Stimulated activated CD4-positive, alpha-beta T cell treated with anti-CD3 and anti-CD28 coated beads, Interleukin-15, amount 100 ng/mL, for 48 hours (primary cell): ENCODE data around the gene TMC7.
"Not testable (repeated sequence)": the region's sequence is repeated elsewhere in the genome, so short reads cannot be mapped to it uniquely, and the experiment has no call there.

Experiments used
- DNase-seq, 2 donors: peaks; one replicate each; pipeline ENCODE4 v3.0.0-alpha.2; 2020; ENCODE audit warnings: low read depth in 2 of 2

The TMC7 gene

DNA sequence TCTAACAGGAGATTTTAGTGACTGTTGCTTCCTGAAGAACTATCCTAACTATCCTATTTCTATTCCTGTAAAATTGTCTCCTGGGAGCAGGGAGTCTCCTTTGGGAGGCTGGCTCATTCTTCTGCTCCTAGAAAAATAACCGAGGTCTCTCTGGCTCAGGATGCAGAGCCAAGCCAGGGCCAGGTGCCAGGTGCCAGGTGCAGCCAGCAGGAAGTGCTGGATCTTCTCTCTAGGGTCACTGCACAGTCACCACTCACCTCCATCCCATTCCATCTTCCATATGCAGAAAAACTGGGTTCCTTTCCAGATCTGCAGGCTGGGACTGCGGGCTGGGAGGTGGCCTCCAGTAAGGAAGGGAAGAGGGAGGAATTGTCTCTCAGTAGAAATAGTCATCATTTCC, 3.8 kb upstream of the TMC7 start:
- DNase-seq, result no peak

DNA sequence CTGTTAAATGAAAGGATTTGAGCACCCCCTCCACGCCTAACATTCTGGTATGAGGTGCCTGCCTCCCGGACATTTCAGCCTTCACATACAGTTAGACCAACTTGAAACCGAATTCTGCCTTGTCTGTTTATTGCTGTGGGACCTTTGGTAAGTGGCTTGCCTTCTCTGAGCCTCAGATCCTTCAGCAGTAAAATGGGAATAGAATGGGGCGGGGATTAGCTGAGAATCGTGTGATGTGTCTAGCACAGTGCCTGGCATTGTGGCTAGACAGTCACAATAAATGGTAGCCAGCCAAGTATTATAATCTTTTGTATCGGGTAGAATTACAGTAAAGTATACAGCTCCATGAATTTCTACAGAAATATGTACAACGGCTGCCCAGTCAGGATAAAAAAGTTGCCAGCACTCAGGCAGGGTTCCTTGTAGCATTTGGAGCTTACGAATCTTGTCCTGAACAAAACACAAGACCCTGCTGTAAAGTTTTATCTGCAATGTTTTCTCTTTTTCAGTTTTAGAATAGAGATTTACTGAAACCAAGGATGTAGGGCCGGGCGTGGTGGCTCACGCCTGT, 786 bp downstream of the TMC7 start:
- no peak for DNase-seq

DNA sequence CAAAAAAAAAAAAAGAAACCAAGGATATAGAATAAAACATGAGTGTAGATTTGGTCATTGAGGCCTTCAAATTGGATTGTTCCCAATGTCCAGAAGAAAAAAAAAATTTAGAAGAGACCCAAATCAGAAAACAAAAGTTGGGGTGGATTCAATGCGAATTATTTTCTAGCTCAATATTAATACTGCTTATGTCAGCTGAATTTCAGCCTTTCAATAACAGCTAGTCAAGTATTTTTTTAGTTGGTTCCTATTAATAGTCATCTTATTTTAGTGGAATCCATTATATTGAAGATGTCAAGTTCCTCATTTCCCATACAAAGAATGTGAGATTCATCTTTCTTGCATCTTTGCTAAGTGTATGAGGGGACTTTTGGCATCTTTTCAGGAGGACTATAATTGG, 1.5 kb downstream of the TMC7 start:
- DNase-seq, result not testable (repeated sequence)

DNA sequence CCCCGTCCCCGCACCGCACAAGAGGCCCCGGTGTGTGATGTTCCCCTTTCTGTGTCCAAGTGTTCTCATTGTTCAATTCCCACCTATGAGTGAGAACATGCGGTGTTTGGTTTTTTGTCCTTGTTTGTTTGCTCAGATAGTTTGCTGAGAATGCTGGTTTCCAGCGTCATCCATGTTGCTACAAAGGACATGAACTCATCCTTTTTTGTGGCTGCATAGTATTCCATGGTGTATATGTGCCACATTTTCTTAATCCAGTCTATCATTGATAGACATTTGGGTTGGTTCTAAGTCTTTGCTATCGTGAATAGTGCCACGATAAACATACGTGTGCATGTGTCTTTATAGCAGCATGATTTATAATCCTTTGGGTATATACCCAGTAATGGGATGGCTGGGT, 8.0 kb downstream of the TMC7 start:
- not testable (repeated sequence) for DNase-seq

DNA sequence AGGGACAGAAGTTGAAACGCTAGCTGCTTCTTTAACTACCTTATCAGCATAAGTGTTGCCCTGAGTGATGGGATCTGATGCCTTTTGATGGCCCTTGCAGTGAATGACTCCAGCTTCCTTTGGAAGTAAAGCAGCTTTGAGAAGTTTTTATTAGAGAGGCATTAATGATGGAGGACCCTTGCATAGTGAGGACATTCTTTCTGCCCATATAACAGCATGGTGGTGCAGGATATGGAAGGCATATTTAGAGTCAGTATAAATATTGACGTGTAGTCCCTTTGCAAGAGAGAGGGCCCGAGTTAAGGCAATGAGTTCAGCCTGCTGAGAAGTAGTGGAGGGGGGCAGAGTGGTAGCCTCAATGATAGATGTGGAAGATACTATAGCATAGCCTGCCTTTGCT, 9.8 kb downstream of the TMC7 start:
- not testable (repeated sequence) for DNase-seq

DNA sequence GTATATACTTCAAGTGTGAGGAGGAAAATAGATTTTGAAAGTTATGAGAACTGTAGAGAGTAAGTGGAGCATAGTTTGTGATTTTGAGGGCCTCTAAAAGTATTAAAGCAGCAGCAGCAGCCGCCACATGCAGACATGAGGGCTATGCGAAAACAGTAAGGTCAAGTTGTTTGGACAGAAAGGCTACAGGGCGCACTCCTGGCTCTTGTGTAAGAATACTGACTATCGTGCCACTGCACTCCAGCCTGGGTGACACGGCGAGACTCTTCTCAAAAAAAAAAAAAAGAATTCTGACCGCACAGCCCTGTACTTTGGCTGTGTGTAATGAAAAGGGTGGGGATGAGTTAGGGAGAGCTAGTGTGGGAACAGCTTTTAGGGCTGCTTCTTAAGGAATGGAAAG, 10.4 kb downstream of the TMC7 start:
- not testable (repeated sequence) for DNase-seq

DNA sequence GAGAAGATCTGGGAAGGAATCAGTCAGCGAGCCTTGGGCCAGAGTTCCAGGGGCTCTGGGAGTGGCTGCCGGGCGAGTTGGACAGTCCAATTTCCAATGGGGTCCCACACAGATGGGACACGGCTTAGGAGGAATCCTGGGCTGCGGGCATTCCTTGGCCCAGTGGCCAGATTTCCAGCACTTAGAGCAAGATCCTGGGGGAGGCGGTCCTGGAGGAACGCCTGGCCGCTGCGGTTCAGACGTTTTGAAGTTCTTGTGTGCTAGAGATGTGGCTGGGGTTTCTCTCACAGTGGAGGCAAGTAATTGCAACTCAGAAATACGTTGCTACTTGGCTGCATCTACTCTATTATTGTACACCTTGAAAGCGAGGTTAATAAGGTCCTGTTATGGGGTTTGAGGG, 11.7 kb downstream of the TMC7 start:
- DNase-seq, result not testable (repeated sequence)

DNA sequence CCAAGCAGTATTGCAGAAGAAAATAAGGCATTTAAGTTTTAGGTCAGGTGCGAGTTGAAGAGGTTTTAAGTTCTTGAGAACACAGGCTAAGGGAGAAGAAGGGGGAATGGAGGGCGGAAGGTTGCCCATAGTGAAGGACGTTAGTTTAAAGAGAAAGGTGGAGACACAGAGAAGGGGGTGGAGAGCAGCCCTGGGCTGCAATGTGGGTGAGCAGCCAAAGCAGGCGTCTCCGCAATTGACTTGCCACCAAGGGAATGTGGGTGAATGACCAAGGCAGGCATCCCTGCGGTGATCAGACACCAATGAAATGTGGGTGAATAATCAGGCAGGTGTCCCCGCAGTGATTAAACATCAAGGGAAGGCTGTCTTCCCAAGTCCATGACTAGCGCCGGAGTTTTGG, 12.8 kb downstream of the TMC7 start:
- DNase-seq, result not testable (repeated sequence)

DNA sequence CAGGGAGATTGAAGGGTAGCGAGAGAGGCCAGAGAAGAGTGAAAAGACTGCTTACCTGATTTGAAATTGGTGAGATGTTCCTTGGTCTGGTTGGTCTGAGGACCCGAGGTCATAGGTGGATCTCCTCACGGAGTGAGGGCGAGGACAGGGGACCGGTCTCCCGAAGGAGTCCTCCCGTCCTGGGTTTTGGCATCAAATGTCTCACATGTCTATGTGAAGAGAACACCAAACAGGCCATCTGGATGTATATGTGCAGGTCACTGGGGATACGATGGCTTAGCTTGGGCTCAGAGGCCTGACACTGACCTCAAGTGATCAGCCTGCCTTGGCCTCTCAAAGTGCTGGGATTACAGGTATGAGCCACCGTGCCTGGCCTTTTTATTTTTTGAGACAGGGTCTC, 13.3 kb downstream of the TMC7 start:
- DNase-seq, result not testable (repeated sequence)

DNA sequence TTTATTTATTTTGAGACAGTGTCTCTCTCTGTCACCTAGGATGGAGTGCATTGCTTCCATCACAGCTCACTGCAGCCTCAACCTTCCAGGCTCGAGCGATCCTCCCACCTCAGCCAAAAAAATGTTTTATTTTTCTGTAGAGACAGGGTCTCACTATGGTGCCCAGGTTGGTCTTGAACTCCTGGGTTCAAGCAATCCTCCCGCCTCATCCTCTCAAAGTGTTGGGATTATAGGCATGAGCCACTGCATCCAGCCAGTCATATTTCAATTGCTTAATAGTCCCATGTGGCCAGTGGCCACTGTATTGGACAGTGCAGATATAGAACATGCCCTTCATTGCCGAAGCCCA, 15.3 kb downstream of the TMC7 start:
- no peak for DNase-seq

DNA sequence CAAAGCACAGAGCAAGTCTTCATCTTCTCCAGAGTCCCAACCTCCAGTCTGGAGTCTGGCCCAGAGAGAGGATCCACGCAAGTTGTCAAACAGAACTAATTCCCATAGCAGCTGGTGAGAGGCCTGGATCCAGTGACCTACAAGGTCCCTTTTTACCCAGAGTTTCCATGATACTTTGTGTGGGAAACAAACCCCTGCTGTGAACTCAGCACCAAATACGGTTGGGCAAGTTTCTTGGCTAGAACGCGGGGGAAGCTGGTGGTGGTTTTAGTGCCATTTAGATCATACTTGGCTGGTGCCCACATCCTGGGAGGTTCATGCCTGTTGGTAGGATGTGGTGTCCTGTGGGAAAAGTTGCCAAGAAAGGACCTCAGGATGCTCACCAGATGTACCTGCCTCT, 18.1 kb downstream of the TMC7 start:
- DNase-seq, result no peak

DNA sequence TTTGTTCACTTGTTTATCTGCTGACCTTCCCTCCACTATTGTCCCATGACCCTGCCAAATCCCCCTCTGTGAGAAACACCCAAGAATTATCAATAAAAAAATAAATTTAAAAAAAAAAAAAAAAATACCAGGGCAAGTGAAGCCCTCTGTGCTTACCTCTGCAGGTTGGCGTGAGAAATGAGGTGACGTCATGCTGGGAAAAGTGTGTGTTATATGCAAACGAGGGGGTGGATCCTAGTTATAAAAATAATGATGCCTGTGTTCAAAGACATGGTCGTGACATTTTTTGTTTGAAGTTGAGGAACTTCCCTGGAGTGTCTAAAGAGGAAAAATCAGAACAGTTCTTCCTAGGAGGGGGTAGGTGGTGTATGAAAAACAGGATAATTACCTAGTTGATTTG, 20.2 kb downstream of the TMC7 start:
- no peak for DNase-seq

DNA sequence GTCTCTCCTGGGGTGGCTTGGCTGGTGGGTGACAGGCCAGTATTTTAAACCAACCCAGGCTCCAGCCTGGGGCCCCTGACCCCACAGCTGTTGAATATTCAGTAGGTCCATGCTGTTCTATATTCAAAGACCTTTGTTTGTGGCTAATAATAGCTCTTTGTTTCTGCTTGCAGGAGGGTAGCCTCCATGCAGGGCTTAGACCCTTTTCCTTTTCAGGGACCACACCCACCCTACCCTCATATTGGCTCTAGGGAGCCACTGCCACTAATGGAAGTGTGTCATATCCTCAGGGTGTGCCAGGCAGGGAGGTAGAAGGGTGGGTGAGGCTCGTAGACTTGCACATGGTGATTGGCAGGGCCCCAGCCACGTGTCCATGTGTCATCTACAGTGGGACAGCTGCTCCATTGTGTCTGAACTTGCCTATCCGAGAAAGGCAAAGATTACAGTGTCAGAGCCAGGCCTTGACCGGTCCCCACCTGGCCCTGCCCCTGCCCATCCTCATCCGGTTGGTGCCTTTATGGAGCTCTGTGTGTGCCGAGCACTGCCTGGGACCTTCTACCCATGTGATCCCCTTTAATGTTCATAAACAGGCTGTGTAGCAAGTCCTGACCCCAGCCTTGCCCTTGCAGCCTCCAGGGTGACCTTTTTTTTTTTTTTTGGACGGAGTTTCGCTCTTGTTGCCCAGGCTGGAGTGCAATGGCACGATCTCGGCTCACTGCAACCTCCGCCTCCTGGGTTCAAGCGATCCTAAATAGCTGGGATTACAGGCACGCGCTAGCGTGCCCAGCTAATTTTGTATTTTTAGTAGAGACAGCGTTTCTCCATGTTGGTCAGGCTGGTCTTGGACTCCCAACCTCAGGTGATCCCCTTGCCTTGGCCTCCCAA, 22.1 kb downstream of the TMC7 start:
- no peak for DNase-seq

DNA sequence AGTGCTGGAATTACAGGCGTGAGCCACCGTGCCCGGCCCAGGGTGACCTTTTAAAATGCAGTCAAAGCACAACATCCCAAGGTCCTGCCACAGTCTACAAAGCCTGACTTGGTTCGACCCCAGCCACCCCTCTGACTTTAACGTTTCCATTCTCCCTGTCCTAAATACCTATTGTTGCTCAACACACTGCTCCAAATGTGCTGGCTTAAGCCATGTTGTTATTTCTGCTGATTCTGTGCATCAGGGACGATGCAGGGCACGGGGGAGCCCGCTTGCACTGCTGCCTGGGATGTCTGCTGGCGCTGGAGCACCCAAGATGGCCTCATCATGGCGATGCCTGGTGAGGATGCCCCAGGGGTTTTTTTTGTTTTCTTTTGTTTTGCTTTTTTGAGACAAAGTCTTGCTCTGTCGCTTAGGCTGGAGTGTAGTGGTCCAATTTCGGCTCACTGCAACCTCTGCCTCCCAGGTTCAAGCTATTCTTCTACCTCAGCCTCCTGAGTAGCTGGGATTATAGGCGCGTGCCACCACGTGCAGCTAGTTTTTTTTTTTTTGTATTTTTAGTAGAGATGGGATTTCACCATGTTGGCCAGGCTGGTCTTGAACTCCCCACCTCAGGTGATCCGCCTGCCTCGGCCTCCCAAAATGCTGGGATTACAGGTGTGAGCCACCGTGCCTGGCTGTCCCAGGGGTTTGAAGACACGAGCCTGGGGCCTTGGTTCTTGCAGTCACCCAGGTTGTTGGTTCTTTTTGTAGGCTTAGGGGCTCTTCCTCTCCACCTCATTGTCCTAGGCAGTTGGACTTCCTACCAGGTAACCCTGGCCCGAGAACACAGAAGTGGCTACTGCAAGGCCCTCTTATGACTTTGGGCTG, 22.9 kb downstream of the TMC7 start:
- DNase-seq, result no peak

DNA sequence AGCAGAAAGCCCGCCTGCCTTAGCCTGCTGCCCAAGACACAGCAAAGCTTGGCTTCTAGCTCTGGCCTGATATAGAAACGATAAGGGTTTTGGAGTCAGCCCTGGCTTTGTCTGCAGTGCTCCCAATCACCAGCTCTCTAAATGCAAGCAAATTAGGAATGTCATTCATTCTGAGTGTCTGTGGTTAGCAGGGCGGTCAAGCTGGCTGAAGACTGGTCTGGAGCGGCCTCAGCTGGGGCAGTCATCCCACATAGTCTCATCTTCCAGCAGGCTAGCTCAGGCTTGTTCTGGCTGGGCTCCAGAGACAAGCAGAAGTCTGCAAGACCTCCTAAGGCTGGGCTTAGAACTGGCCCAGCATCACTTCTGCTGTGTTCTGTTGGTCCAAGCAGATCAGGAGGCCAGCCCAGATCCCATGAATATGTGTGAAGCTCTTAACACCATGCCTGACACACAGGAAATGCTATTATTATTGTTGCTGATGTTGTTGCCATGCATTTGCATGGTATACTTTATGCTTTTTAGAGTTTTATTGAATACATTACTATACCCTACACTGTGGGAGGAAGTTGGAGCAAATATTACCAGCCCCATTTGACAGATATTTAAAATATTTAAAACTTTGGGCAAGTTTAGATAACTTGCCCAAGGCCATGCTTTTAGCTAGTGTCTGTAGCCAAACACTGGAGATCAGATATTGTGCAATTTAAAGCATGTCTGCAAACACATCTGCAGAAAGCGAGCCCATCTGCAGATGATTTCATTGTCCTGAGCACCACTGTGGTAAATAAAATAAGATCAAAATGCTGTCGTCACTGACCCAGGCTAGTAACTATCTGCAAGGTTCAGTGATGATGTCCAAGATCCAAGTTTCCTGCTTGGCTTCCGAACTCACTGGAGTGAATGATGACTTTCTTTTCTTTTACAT, 24.8 kb downstream of the TMC7 start:
- no peak for DNase-seq

DNA sequence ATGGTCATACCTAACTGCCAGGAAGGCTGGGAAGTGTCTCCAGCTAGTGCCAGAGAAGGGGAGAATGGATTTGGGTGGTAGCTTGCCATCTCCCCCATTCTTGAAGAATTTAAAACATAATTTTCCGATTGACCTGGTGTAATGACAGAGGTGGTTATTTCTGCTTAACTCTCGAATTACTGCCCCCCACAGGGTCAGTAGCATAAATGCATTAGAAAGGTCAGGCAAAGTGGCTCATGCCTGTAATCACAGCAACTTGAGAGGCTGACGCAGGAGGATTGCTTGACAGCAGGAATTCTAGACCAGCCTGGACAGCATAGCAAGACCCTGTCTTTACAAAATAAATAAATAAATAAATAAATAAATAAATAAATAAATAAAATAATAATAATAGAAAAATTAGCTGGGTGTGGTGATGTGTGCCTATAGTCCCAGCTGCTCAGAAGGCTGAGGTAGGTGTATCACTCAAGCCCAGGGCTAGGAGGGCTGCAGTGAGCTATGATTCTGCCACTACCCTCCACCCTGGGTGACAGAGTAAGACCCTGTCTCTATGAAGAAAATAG, 27.5 kb downstream of the TMC7 start:
- DNase-seq, result no peak

DNA sequence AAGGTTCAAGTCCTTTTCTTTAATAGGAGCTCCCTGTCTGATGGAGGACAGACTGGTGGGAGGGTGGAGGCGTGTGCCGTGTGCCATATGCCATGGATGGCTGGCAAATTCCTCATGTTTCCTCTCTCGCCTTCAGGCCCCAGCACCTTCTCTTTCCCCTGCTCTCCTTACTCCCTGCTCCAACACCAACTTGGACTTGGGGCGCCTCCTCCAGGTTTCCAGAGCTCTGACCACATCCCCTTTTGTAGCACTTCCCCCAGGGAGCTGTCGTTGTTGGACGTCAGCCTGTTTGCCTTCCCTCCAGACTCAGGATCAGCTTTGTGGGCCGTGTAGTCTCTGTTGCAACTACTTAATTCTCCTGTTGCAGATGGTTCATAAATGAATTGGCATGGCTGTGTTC, 30.7 kb downstream of the TMC7 start:
- DNase-seq, result no peak

DNA sequence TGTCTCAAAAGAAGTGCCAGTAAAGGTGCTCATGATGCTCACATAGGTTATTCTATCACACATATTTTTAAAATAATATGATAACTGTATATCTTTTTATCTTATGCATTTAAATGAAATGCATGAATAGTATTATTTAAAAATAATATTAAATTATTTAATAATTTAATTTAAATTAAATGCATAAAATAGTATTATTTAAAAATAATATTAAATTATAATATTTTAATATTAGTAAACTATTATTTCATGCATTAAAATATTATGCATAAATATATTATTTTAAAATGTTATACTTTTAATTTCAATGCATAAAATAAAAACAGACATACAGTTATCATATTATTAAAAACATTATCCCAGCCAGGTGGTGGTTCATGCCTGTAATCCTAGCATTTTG, 33.4 kb downstream of the TMC7 start:
- no peak for DNase-seq

DNA sequence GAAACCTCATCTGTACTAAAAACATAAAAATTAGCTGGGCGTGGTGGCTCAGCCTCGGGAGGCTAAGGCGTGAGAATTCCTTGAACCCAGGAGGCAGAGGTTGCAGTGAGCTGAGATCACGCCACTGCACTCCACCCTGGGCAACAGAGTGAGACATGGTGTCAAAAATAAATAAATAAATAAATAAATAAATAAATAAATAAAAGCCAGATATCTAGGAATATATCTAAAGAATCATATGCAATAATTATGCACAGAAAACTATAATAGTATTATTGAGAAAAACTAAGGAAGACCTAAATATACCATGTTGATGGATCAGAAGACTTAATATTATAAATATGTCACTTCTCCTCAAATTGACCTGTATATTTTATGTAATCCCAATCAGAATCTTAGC, 37.0 kb downstream of the TMC7 start:
- DNase-seq, result no peak

DNA sequence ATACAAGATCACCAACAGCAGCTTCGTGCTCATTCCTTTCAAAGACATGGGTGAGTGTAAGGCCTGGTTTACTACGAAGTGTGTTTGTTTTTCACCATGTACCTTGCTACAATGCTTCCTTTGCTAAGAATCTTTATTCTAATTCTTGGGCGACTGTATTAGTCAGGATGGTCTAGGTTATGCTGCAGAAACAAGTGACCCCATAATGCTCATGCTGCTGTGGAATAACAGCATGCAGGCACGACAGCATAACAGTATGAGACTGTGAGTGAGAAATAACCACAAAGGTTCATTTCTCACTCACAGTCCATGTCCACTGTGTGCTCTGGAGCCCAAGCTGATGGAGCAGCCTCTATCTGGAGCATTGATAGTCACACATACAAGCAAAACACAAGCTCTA, 38.0 kb downstream of the TMC7 start:
- no peak for DNase-seq

DNA sequence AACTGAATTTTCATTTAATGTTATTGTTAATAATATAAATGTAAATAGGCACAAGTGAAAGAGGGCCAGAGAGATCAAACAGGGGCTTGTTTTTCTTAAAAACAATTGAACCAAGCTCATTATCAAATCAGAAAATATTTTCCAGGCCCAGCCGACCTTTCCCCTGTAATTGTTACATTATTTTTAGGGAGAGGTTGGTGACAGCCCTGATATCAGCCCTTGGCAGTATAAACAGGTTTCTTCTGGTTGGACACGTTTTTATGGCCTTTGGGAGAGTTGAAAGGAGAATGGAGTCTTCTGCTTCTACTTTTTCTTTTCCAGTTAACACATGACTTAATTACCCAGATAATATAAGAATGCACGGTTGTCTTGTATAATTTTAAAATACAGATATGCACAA, 43.7 kb downstream of the TMC7 start:
- DNase-seq, result no peak
